Loucy (cell line): ENCODE results near the gene PLEKHA7.

Experiments used
- EZH2phosphoT487 ChIP-seq: fragments of 200-600 bp; IDR thresholded peaks from 2 replicates; pipeline ENCODE4 v1.6.1; 2018; ENCODE audit warnings: antibody characterized with exemption, mild to moderate bottlenecking, moderate library complexity, borderline replicate concordance
- TF ChIP-seq, protein P1 (sequence below): fragments of 200-600 bp; sonication (generic); conservative IDR thresholded peaks from 2 replicates; pipeline ENCODE4 v1.5.1; 2014; ENCODE audit warnings: mild to moderate bottlenecking, antibody characterized with exemption, low read length

DNA sequence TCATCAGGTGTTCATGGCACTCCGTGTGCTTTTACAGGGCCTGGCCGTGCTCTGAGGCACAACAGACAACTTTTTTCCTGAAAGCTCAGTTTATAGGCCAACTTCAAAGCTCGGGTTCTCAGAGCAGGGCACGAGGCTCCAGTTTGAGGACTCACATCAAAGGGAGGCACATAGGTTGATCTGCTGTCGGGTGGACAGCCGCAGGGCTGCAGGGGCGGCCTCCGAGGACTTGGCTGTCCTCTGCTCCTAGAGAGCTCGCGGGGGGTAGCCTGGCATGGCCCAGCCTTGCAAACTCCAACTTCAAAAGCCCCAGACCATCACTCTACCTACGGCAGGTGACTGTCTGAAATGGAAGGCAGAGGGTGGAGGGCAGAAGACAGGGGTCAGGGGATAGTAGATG is 244.2 kb downstream of the PLEKHA7 start:
- TF ChIP-seq, protein P1, sequence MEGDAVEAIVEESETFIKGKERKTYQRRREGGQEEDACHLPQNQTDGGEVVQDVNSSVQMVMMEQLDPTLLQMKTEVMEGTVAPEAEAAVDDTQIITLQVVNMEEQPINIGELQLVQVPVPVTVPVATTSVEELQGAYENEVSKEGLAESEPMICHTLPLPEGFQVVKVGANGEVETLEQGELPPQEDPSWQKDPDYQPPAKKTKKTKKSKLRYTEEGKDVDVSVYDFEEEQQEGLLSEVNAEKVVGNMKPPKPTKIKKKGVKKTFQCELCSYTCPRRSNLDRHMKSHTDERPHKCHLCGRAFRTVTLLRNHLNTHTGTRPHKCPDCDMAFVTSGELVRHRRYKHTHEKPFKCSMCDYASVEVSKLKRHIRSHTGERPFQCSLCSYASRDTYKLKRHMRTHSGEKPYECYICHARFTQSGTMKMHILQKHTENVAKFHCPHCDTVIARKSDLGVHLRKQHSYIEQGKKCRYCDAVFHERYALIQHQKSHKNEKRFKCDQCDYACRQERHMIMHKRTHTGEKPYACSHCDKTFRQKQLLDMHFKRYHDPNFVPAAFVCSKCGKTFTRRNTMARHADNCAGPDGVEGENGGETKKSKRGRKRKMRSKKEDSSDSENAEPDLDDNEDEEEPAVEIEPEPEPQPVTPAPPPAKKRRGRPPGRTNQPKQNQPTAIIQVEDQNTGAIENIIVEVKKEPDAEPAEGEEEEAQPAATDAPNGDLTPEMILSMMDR, result no peak
- TF ChIP-seq EZH2phosphoT487, result no peak
